ENCODE data around the gene MAD1L1.
A peak's percentile ranks its signal among the peaks of the same experiment; 100 is the strongest.
"Not testable (repeated sequence)": the region's sequence is repeated elsewhere in the genome, so short reads cannot be mapped to it uniquely, and the experiment has no call there.

MAD1L1 gene

DNA sequence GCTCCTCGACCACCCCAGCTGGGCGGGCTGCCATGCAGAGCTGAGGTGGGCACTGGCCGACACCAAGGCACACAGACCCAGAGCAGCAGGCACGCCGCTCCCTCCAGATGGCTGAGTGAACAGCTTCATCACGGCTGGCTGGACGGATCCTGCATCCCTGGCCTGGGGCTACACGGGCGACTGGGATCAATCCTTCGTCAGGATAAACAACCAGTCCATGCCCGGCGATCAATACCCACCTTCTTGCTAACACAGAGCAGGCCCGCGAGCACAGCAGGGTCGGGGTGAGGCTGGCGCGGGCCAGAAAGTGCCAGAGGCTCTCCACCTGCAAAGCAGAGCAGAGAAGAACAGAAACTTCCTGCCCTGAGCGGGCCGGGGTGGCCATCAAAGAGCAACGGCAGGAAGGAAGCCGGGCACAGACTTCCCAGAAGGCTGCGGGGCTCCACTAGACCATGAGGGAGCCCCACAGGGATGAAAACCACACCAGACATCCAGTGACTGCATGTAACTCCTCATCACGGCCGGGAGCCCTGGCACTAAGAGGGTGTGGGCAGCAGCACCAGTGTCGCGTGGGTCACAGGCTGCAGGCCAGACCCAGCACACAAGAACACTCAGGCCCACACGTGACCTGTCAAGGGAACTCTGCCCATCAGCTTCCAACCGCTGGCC lies 166.4 kb downstream of the MAD1L1 start:
- no peak for DNase-seq (ENCODE audit: low spot score)

DNA sequence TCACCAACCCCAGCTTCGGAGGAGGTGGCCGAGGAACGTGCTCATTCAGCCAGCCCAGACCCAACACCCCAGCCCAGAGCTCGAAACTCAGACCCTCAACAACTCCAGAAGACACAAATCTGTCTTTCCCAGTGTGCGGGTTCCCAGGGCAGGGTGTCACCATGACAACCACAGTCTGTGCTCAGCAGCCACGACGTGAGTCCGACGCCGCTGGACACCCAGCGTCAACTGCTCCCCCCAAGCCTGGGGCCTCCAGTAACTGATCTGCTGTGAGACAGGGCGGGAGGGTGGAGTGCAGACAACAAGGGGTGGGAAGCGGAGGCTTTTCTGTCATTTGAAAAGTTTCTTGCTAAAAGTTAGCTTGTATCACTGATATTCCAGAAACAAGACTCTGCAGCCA lies 167.2 kb downstream of the MAD1L1 start:
- DNase-seq (ENCODE audit: low spot score): no peak

DNA sequence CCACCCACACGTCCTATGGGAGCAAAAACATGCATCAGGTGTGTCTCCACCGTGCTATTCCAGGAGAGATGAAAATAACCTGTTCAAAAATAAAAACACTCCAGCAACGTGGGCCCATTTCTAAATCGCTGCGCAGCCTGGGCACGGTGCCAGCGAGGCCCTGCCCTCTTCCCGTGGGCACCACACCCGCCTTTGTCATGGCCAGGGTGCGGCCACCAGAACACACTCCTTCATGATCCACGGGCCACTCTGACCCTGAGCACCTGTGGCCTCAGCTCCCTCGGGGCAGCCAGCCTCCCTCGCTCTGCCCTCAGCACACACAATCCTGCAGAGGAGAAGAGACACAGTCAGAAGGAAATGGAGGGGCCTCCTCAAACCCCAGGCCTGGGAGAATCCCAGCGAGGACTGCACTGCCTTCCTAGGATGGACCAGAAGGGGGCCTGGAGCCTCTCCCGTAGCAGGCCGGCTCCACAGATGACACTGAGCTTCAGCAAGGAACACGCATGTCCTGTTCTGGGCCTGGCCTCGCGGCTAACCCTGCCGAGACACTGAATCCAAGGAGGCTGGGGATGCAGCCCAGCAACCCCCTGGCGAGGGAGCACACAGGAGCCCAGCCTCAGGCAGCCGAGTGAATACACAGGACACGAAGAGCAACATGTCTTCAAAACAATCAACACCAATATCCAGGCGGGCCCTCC lies 169.0 kb downstream of the MAD1L1 start:
- DNase-seq (ENCODE audit: low spot score): peak; percentile 85

DNA sequence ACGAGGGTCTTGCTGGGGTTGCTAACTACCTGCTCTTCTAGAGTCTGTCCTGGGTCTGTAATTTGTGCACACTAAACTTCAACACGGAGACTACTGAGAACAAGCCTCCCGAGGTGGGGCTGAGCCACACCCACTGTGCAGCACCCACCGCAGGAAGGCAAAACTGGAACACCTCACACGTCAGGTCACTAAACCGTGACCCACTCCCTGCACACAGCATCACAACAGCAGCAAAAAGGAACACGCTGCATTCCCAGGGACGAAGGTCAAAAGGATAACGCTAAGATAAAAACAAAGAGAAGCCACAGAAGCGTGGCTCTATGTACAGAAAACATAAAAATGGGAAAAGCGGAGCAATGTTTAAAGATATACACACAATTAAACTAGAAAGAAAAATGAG lies 170.1 kb downstream of the MAD1L1 start:
- no peak for DNase-seq (ENCODE audit: low spot score)

DNA sequence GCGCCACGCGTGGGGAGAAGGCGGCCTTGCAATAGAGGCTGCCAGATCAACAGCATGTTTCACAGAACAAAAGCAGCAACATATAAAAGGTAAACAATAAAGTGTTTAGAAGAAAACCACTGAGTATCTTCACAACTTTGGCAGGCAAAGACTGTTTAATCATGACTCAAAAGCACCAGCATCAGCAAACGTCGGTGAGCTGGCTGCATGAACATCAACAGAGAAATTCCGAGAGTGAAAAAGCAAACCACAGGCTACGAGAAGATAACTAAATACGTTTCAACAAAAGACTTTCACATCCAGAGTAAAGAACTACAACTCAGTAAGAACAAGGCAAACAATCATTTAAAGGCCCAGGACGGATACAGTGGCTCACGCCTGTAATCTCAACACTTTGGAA lies 172.0 kb downstream of the MAD1L1 start:
- no peak for DNase-seq (ENCODE audit: low spot score)

DNA sequence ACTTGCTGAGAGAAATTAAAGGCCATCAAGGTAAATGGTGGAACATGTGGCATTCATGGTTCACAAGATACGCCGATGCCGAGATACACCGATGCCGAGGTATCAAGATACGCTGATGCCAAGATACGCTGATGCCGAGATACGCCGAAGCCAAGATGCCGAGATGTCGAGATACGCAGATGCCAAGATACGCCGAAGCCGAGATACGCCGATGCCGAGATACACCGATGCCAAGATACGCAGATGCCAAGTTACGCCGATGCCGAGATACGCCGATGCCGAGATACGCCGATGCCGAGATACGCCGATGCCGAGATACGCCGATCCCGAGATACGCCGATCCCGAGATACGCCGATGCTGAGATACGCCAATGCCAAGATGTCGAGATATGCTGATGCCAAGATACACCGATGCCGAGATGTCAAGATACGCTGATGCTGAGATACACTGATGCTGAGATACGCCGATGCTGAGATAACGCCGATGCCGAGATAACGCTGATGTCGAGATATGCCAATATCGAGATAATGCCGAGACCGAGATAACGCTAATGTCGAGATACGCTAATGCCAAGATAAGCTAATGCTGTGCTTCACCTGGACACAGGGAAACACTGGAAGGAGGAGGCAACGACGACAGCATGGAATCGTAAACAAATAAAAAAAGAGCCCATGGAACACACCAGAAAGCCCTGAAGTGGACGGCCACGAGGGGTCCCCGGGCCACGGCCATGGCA lies 172.6 kb downstream of the MAD1L1 start:
- no peak for DNase-seq (ENCODE audit: low spot score)

DNA sequence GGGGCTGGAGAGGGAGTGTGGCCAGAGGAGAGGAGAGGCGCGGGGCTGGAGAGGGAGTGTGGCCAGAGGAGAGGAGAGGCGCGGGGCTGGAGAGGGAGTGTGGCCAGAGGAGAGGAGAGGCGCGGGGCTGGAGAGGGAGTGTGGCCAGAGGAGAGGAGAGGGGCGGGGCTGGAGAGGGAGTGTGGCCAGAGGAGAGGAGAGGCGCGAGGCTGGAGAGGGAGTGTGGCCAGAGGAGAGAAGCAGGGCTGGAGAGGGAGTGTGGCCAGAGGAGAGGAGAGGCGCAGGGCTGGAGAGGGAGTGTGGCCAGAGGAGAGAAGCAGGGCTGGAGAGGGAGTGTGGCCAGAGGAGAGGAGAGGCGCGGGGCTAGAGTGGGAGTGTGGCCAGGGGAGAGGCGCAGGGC lies 174.5 kb downstream of the MAD1L1 start:
- DNase-seq (ENCODE audit: low spot score): not testable (repeated sequence)

DNA sequence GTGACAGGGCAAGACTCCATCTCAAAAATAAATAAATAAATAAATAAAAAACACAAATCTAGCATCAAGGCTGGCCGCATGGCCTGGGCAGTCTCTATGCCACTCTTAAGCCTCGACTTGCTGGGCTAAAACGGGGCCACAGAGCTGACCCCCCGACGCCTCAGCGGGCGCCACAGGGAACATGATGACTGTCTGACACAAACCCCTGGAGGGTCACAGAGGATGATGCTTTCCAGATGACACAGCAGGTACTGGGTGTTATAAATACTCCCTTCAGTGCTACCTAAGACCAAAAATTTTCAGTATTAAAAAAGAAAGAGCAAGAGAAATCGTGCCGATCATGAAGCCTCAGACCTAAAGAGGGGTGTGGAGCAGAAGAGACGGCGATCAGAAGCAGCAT lies 176.8 kb downstream of the MAD1L1 start:
- no peak for DNase-seq (ENCODE audit: low spot score)

DNA sequence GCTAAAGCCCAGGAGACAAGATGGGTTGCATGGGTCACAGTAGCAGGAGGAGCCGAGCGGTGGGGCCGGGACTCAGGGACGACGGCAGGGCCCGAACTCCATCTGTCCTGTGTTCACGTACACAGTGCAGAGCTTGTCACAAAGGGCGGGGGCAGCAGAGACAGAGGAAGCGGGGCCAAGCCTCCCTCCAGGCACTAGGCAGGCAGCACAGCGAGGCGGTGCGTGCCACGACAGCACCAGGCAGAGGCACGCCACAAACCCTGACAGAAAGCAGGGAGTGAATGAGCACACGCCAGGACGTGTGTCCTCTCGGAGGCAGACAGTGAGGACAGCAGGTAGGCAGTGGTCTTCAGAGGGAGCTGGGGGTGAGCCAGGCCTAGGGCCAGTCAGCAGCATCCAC lies 177.8 kb downstream of the MAD1L1 start:
- no peak for DNase-seq (ENCODE audit: low spot score)

DNA sequence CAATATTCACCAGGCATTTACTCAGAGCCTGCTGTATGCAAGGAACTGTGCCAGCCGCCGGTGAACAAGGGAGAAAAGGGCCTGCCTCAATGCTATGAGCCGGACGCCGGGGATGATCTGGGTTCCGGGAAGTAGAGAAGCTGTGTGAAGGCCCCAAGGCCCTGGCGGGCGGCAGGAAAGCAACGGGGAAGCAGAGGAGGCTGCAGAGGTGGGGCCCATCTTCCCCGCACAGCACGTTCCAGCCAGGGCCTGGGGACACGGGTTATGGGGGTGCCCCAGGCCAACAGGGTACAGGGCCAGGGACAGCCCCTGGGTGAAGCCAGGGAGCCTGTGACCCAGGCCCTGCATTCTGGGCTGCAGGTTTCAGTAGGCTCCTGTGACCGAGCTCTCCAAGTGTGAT lies 179.3 kb downstream of the MAD1L1 start:
- no peak for DNase-seq (ENCODE audit: low spot score)

DNA sequence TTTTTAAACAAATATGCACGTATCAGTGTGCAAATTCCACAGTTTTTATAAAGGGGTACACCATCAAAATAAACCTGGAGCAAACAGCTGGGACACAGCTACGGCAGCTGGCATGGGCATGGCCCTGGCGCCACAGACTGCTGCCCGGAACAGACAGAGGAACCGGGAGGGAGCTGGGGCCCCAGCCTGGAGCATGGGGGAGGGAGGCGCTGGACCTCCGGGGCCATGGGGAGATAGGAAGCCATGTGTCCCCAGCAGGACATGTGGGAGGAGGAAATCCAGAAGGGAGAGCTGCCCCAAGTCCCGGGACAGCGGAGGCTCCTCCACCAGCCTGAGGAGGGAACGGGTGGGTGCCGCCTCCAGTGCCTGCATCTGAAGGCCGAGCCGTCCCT lies 180.1 kb downstream of the MAD1L1 start:
- DNase-seq (ENCODE audit: low spot score): no peak

DNA sequence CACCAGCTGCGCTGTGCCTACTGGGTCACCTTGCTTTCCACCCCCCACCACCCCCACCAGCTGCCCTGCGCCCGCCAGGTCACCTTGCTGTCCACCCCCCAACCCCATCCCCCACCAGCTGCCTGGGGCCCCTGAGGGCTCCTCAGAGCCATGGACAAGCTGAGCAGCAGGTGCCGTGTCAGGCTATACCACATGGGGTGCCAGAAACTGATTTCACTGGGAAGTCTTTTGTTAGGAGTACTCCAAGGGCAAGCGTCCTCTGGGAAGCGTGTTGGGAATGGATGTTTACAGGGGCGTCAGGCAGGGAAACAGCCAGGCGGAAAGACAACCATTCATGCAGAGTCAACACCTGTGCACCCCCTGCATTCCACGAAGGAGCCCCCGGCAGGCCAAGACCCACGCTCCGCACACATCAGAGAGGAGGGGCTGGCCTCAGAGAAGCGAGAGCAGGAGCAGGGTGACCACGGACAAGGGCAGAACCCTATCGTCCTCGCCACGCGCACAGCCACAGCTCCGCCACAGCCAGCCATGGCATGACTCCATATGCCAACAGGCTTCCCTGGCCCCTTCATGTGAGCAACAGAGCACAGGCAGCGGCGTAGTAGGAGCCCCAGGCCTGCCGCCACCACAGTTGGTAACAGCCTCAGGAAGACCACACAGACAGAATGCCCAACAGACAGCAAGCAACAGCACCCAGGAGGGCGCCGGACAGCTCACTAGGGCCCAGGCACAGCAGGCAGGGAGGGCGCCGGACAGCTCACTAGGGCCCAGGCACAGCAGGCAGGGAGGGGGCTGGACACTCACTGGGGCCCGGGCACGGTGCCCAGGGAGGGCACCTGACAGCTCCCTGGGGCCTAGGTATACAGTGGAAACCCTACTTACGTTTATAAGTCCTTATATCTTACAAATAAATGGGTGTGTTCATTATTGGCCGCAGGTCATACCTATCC lies 180.8 kb downstream of the MAD1L1 start:
- DNase-seq (ENCODE audit: low spot score): no peak

DNA sequence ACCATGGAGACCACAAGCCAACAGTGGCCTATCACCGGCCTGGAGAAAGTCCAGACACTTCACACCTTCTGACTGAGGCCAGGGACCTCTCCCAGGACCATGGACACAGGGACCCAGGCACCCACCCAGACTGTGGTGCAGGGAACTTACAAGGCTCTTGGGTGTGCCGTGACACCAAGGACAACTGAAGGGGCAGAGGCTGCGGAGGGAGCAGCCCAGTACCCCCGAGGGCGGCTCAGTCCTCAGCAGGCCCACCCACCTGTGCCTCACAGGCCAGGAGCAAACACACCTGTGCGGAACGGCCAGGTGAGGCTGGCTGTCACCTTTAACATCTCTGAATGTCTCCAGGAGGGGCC lies 182.3 kb downstream of the MAD1L1 start:
- DNase-seq (ENCODE audit: low spot score): no peak

DNA sequence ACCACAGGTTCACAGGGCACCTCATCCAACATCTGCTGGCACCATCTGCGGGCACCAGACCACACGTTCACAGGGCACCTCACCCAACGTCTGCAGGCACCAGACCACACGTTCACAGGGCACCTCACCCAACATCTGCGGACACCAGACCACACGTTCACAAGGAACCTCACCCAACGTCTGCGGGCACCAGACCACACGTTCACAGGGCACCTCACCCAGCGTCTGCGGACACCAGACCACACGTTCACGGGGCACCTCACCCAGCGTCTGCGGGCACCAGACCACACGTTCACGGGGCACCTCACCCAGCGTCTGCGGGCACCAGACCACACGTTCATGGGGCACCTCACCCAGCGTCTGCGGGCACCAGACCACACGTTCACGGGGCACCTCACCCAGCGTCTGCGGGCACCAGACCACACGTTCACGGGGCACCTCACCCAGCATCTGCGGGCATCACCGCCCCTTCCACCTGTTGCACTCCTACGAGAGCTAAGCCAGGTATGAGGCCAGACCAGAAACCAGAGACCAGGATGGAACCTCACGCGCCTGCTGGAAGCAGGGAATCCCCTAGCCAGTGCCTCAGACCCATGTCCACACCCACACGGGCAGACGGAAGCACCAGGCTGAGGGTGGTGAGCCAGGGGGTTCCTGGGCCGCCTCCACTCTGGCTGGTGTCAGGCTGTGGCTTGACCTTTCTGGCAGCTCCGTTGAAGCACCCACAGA lies 182.8 kb downstream of the MAD1L1 start:
- no peak for DNase-seq (ENCODE audit: low spot score)

DNA sequence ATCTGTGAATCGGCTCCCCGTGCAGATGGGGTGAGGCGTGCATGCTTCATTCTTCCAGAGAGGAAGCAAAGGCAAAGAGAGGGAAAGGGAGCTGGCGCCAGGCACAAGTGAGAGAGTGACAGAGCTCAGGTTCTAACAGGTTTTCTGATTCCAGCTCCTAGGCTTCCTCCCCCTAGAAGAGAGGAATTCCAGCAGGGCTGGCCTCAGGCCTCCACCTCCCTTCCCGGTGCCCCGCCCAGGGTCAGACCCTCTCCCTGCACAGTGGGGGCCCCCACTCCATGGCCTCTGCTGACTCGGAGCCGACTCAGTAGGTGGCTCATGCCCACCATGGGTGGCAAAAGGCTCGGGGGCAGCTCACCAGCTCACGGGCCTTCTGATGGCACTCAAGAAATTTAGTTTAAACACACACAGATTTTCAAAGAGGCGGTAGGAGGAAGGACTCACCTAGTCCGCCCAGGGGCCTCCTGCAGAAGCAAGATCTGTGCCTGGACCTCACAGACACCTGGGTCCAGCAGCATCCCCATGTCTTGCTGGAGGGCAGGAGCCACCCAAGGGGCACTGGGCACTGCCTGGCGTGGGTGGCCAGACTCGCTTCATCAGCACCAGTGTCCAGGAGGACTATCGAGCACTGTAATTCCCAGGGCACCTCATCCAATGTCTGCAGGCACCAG lies 183.5 kb downstream of the MAD1L1 start:
- no peak for DNase-seq (ENCODE audit: low spot score)

DNA sequence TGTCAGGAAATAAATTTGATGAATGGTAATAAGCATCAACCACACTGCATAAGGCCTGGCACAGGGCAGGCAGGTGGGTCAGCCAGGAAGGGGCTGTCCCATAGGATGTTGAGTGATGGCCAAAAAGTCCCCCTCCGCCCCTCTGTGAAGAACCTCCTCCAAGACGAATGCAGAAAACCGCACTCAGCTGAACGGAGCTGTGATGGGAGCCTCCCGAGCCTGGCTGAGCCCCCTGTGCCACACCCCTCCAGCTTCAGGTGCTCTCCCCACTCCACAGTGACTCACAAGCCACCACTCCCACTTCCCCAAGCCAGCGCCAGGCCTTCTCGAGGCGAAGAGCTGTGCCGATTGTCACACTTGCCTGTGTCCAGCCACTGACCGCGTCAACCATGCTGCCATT lies 184.2 kb downstream of the MAD1L1 start:
- no peak for DNase-seq (ENCODE audit: low spot score)

DNA sequence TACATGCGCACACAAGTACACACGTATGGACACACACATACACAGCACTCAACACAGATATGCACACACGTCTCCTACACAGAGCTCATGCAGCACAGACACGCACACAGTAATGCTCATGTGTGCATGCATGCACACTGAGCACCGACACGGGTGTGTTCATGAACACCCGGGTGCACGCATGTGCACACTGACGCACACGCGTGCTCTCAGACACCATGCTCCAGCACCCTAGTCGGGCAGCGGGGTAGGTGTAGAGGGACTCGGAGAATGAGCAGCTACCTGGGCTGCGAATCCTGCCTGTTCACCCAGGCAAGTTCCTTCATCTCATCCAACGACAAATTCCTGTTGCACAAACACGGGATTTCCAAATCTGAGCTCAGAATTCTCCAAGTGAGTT lies 184.7 kb downstream of the MAD1L1 start:
- DNase-seq (ENCODE audit: low spot score): no peak

DNA sequence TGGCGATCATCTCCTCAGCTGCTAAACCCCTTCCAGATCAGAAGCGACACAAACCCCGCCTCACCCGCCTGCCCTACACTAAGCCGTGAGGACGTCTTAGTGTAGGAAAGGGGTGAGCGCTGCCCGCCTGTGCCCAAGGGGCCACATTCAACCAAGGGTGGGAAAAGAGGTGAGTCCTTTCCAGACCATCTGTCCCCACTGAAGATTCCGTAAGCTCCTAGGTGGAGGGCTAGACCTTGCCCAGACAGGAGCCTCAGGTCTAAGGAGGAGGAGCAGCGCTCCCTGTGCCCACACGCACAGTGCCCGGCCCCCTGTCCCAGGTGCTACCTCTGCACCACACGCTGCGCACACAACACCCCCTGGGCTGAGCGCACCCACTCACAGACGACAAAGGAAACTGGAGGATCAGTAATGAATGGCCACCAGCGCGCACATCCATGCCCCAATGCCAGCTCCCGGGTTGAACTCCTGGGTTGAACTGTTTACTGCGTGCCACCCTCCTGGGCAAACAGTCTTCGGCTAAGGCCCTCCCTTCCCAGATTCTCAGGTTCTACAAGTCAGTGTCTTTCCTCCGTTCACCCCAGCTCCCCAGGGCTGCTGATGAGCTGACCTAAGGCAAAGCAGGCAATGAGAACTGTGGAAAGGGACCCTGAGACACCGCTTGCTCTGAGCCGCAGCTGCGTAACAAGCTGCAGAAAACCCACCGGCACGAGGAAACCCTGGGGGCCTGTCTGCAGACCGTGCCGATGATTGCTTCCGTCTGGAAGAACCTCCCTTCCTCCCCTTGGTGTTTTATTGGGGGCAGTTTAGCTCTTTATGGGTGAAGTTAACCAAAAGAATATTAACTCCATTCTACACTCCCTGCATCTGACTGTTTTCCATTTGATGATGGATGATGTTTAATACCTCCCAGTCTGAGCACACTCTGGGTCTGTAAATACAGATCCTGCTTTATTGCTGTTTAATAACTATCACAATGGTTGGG lies 185.9 kb downstream of the MAD1L1 start:
- DNase-seq (ENCODE audit: low spot score): no peak

DNA sequence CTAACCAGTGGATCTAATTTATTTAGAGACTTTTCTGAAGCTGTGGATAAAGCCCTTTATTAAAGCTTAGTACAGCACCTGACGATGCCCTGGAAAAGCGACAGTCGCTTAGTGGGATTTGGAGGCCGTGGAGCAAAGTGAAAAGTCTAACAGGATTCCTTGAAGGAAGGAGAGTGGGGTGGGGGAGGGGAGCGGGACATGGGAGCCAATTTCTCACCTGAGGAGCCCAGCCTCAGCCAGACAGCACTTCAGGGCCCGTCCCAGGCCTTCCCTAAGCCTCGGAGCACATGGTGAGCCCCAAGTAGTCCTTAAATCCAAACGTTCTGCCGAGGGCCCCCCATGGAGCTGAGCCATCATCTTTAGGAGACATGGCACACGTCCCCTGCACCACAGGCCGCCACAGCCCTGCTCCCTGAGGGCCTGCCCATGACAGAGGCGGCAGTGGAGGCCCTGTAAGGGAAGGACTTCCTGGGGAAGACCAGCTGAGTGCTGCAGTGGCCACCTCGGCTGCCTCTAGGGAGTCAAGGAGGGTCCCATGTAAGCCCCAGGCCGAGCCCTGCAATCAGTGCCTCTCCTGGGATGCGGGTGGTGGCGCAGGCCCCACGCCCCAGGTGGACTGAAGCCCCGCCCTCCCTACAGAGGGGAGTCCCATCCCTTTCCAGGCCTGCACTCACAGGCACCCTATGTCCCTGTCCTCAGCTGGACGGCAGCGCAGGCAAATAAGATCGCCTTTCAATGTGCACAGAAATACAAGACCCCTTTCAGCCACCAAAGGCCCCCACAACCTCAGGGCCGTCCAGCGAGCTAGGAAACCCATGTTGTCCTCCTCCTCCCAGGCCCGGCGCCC lies 187.0 kb downstream of the MAD1L1 start:
- DNase-seq (ENCODE audit: low spot score): no peak

All from AG08395 (cell line).